NCI-H2227 treated with DMSO at 0.1 percent for 48 hours (cell line): ENCODE measurements around the gene MYADM.

Experiments used
- DNase-seq: peaks from one replicate; lab custom pipeline; 2025; lab: John Stamatoyannopoulos, UW

The MYADM gene

GRCh38 chr19:53915000-53915399, 47.3 kb downstream of the MYADM start:
- DNase-seq: no peak

- no peak for DNase-seq
Observed at GRCh38 chr19:53916004-53916403, 48.3 kb downstream of the MYADM start.

- DNase-seq: no peak
Observed at GRCh38 chr19:53917356-53917755, 49.7 kb downstream of the MYADM start.
